Mononuclear cell (primary cell): ENCODE results near the gene NT5C3B. TPM values are rescaled to one million over a fixed set of nuclear protein-coding genes. Genes with fewer than 3 reads are reported as not detected.

Experiments used
- H3K27me3 ChIP-seq: 2 replicates; pipeline ENCODE4 v1.6.0; 2011; ENCODE audit warnings: low read length, control low read depth; ENCODE audit not compliant: insufficient read depth
- H3K4me1 ChIP-seq: 2 replicates; pipeline ENCODE4 v1.5.1; 2011; ENCODE audit warnings: mild to moderate bottlenecking, low read length, control low read depth; ENCODE audit not compliant: insufficient read depth
- H3K4me3 ChIP-seq: 2 replicates; pipeline ENCODE4 v1.5.1; 2011; ENCODE audit warnings: mild to moderate bottlenecking, low read length, moderate library complexity
- H3K9me3 ChIP-seq: 2 replicates; pipeline ENCODE4 v1.5.1; 2011; ENCODE audit warnings: low read depth, mild to moderate bottlenecking, control low read depth, low read length
- total RNA-seq: library from RNA; depleted of rRNA; stranded (reverse); fragments of >200 nt; gene quantifications from one replicate; pipeline ENCODE4 v1.2.3, GENCODE V29; 2012

Gene NT5C3B
- total RNA-seq, 1 donor = 30.5 TPM

DNA sequence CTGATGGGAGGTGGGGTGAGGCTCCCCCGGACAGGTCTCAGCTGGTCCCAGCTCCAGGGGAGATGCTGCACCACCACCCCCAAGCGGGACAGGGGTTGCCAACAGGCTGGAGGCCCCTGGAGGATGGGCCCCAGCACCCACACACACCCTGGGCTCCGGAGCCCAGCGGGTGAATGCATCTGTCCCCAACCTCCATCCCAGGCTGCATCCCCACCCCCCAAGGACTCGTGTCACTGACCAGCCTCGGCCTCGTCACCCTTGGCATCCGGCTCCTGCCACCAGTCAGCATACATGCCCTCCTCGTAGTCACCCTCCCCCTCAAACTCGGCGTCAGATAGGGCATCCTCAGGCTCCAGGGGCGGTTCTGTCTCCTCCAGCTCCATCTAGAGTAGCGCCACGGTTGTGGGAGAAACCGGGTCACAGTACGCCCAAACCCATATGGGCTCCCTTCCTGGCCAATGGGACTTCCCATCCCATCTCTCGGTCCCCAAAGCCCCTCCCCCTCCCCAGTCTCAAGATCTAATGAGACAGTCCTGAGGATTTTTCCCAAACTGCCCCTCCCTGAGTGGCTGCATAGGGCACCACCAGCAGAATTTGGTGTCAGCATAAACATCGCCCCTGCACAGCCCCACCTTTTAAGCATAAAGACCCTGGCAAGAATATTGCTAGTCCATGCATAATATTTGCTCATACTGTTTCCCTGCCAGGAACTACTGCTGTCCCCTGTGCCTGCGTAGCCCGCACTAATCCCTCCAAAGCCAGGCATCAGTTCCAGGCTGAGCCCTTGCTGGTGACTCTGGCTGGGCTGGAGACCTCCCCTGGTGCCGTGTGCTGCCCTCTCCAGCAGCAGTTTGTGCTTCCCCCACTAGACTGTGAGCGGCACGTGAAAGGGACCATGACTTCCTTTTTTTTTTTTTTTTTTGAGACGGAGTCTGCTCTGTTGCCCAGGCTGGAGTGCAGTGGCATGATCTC is 32.7 kb downstream of the NT5C3B start:
- peaks cover 4% of the 10 kb centered on the region for H3K4me1 ChIP-seq
- H3K27me3 ChIP-seq = no peaks in the 10 kb centered on the region

GRCh38 chr17:41801374-41802271 is 34.4 kb downstream of the NT5C3B start:
- Histone ChIP-seq H3K4me1 (peaks cover 4% of the 10 kb centered on the region), H3K4me3 (no peak overlapping the region)

More for the DNA sequence above, 32.7 kb downstream of the NT5C3B start:
- H3K4me3 ChIP-seq = no peak overlapping the region
- no peaks in the 10 kb centered on the region for H3K9me3 ChIP-seq

DNA sequence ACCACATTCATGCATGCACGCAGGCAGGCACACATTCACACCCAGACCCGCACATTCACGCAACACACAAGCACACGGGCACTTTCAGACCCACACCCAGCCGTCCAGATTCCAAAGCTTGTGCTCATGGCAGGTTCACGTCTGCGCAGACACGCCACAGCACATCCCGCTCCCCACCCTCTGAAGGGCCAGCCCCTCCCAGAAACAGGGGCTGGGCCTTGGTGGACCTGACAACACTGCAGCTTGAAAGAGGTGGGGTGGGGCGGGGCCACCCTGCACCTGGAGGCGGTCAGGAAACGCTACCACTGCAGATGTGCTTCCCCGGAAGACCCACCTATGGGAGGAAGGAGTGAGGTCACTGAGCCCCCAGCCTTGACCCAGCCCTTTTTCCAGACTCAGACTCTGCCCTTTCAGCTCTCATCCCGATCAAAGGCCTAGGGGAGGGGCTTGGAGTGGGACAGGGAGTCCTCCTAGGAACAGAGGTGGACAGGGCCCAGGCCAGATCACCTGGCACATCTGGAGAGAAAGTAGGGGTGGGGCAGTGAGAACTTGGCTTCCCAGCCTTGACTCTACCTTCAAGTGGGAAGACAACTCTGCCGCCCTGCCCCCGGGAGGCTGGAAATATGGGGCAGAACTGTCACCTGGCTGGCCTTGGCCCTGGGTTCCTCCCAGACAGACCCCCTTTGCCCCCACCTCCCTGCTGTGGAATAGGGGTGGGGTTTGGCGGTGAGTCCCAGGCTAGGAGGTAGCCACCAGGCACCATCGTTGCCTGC is 35.2 kb downstream of the NT5C3B start:
- Histone ChIP-seq H3K4me1 (peaks cover 4% of the 10 kb centered on the region), H3K9me3 (no peaks in the 10 kb centered on the region)

More at GRCh38 chr17:41801374-41802271, 34.4 kb downstream of the NT5C3B start:
- H3K9me3 ChIP-seq = no peaks in the 10 kb centered on the region
- H3K27me3 ChIP-seq = no peaks in the 10 kb centered on the region

DNA sequence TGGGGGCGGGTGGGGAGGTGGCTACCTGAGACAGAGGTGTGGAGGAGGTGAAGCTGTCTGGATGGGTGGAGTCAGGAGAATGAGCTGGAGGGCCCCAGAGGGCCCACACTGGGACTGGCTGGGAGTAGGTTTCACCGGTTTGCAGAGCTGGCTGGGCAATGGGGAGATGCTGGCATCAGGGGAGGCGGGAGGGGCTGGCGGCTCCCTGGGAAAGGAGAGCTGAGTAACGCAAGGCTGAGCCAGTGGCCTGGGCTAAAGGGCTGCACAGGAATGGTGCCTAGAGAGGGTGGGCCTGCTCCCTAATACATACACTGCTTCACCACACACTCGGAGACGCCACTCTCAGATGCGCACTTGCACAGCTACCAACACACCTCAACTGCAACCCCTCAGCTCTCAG is 36.7 kb downstream of the NT5C3B start:
- H3K9me3 ChIP-seq = no peaks in the 10 kb centered on the region
- H3K4me3 ChIP-seq = no peak overlapping the region
- H3K4me1 ChIP-seq = peaks cover 4% of the 10 kb centered on the region
- H3K27me3 ChIP-seq = no peaks in the 10 kb centered on the region

More for the DNA sequence above, 35.2 kb downstream of the NT5C3B start:
- Histone ChIP-seq H3K4me3 (no peak overlapping the region), H3K27me3 (no peaks in the 10 kb centered on the region)

DNA sequence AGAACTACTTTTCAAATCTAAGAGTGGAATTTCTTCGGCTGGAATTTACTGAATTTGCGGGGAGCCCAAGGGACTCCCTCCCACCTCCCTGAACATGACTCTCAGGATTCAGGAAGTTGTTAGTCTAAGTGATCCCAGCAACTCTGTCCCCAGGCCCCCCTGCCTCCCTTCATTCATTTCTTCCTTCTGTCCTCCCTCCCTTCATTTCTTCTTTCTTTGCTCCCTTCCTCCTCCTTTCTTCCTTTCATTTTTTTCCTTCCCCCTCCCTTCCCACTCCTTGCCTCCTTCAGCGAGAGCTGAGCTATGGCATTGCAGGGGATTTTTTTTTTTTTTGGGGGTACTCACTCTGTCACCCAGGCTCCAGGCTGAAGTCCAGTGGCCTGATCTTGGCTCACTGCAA is 38.7 kb downstream of the NT5C3B start:
- no peaks in the 10 kb centered on the region for H3K4me1 ChIP-seq
- no peaks in the 10 kb centered on the region for H3K9me3 ChIP-seq
- no peak overlapping the region for H3K4me3 ChIP-seq
- no peaks in the 10 kb centered on the region for H3K27me3 ChIP-seq

DNA sequence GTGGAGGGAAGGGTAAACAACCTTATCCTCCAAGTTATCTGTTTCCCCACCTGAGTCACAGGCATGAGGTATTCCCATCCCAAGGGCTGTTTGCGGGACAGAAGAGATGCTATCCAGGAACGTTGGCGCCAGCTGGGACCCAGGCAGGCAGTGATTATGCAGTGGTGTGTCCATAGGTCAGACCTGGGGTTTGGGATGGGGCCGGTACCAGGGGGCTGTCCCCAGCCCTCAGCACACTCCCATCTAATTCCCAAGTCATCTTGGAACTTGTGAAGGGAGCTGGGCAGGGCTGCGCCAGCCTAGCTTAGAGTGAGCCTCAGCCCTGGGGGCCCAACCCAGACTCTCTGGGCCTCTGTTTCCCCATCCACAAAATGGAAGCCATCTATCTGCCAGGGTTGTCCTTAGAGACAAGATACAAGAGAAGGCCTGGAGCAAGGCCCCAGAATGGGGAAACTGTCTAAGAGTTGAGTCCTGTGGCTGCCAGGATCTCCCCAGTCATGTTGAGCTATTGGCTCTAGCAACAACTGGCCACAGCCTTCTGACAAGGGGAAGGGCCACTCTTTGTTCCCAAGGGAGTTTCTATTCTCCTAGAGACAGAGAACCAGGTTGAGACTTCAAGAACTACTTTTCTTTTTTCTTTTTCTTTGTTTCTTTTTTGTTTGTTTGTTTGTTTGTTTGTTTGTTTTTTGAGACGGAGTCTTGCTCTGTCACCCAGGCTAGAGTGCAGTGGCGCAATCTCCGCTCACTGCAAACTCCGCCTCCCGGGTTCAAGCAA is 39.7 kb downstream of the NT5C3B start:
- H3K27me3 ChIP-seq = no peaks in the 10 kb centered on the region

DNA sequence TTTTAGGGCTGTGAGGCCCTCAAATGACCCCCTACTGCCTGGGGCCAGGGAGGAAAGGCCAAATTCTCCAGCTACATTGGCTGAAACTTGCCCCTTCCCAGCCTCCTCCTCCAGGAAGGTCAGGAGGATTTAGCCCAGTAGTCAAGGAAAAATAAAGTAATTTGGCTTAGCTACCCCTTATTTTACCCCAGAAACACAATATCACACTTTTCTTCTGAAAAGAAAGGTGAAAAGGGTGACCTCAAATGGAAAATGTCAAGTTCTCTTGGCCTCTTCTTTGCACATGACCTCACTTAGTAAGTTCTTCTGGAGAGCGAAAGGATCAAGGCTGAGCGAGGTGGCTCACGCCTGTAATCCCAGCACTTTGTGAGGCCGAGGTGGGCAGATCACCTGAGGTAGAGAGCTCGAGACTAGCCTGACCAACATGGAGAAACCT is 41.5 kb downstream of the NT5C3B start:
- Histone ChIP-seq H3K9me3 (no peaks in the 10 kb centered on the region), H3K4me1 (no peaks in the 10 kb centered on the region), H3K4me3 (no peak overlapping the region), H3K27me3 (no peaks in the 10 kb centered on the region)

More for the DNA sequence above, 39.7 kb downstream of the NT5C3B start:
- H3K4me3 ChIP-seq = no peak overlapping the region
- H3K4me1 ChIP-seq = no peaks in the 10 kb centered on the region
- H3K9me3 ChIP-seq = no peaks in the 10 kb centered on the region

DNA sequence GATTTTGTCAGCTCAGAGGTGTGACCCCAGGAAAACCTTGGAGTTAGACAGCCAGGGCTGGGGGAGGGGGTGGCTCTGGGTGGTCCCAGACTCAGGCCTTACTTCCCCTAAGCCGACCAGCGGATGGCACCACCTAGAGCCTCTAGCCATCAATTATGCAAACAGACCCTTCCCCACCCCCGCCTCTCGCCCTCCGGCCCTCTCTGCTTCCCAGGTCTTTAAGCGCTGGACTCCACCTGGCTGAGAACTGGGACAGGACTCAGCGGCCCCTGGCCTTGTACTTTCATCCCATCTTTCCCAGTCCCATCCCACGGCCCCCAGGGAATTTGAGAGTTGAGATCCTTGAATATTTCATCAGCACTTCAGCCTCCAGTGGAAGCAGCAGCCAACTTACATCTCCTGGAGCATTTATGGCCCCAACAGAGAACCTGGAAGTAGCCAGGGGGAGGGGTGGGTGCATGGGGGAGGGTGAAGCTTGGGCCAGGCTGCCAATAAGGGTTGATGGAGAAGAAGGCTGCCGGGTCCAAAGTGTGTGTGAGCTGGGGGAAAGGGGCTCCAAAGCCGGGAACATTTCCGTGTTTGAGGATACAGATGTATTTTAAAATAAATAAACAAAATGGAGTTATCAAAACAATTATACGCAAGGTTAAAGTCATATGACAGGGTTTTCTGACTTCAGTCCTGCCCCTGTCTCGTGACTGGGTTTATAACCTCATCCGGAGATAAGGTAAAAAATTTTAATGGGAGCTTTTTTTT is 42.1 kb downstream of the NT5C3B start:
- Histone ChIP-seq H3K27me3 (no peaks in the 10 kb centered on the region), H3K4me1 (no peaks in the 10 kb centered on the region), H3K9me3 (no peaks in the 10 kb centered on the region), H3K4me3 (no peak overlapping the region)

DNA sequence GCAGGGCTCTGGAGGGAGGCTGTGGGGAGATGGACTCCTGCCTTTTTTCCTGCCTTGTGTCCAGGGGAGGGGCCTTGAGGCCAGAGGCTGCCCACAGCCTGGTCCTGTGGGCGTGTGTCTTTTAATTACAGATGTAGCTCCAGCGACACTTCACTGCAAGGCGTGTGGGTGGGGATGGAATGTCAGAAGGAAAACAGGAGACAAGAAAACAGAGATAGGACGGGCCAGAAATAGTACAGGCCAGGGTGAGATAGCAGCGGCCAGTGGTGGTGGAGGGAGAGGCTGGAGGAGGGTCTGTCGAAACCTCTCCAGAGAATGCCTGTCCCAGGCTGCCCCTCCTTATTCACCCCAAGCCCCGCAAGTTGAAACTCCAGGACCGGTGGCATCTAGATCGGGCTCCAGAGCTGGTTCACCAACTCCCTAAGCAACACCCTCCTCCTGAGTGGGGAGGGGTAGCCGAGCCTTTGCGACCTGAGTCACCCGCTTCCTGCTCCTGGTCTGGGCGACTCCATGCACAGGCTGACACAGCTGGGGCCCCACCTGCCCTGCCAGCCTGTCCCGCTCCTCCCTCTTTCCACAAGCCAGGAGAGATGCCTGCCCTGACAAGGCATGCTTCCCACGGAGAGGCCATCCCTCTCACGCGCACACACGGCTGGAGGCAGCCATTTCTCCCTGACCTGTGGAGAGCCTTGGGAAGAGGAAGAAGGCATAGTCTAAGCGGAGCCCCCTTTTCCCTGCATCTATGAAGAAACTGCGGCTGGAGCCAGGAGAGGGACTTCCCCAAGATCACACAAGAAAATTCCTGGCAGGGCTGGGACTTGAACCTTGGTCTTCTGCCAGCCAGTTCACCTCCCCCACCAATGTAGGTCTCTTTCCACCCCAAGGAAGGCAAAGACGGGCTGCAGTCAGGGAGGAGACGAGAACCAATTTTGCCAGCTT is 42.9 kb downstream of the NT5C3B start:
- Histone ChIP-seq H3K27me3 (no peaks in the 10 kb centered on the region), H3K4me3 (no peak overlapping the region), H3K9me3 (no peaks in the 10 kb centered on the region), H3K4me1 (peaks cover 5% of the 10 kb centered on the region)

- H3K4me3 ChIP-seq = no peak overlapping the region
- peaks cover 3% of the 10 kb centered on the region for H3K27me3 ChIP-seq
Measured at GRCh38 chr17:41787021-41787418, 49.0 kb downstream of the NT5C3B start.

GRCh38 chr17:41786227-41787020 is 49.6 kb downstream of the NT5C3B start, which contains the start of gene JUP:
TSS of gene JUP (minus strand) at chr17:41786711. CDS start at chr17:41771854, 14,857 bp downstream.
- Histone ChIP-seq H3K9me3 (no peaks in the 10 kb centered on the region), H3K4me3 (peak within 1 kb of the TSS; percentile 43), H3K27me3 (peaks cover 3% of the 10 kb centered on the region), H3K4me1 (peaks cover 48% of the 10 kb centered on the region)

More at GRCh38 chr17:41787021-41787418, 49.0 kb downstream of the NT5C3B start:
- Histone ChIP-seq H3K4me1 (peaks cover 48% of the 10 kb centered on the region), H3K9me3 (no peaks in the 10 kb centered on the region)

DNA sequence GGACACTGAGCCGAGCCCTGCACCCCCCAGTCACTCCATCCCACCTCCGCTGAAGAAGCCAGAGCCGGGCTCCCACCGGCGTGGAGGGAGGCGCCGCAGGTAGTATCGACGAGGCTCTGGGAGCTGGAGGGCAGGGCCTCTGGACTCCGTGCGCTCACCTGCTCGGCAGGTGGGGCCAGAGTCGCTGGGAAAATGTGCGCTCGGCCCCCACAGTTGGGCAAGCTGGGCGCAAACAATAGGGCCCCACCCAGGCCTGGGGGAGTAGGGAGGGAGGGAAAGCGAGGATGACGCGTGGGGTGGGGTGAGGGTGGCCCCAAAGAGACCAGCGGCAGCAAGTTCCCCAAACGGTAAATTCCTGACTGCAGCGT is 50.2 kb downstream of the NT5C3B start:
- Histone ChIP-seq H3K9me3 (no peaks in the 10 kb centered on the region), H3K4me1 (peaks cover 48% of the 10 kb centered on the region), H3K27me3 (peaks cover 3% of the 10 kb centered on the region), H3K4me3 (peak overlapping the region; percentile 43)
